Smooth muscle cell (in vitro differentiated cells): ENCODE data around the gene MCF2L. TPM values are rescaled to one million over a fixed set of nuclear protein-coding genes. Genes with fewer than 3 reads are reported as not detected.

Source experiments
- DNase-seq: peaks from one replicate; lab custom pipeline; 2025; ENCODE audit not compliant: unreplicated experiment; lab: John Stamatoyannopoulos, UW
- H2AFZ ChIP-seq: fragments of 200-600 bp; sonication (generic); 2 replicates; pipeline ENCODE4 v1.6.0; 2016; ENCODE audit warnings: antibody characterized with exemption, low read depth, mild to moderate bottlenecking
- H3F3A ChIP-seq: fragments of 200-600 bp; sonication (generic); 2 replicates; pipeline ENCODE4 v1.6.0; 2017; ENCODE audit warnings: antibody characterized with exemption, low read depth
- H3K27ac ChIP-seq: fragments of 200-600 bp; sonication (generic); 2 replicates; pipeline ENCODE4 v1.5.1; 2016; ENCODE audit warnings: low read depth, mild to moderate bottlenecking
- H3K27me3 ChIP-seq: fragments of 200-600 bp; sonication (generic); 2 replicates; pipeline ENCODE4 v1.6.1; 2016; ENCODE audit warnings: low read depth, mild to moderate bottlenecking
- H3K36me3 ChIP-seq: fragments of 200-600 bp; sonication (generic); 2 replicates; pipeline ENCODE4 v1.5.1; 2016; ENCODE audit warnings: low read depth
- H3K4me1 ChIP-seq: fragments of 200-600 bp; sonication (generic); 2 replicates; pipeline ENCODE4 v1.5.1; 2016; ENCODE audit warnings: low read depth
- H3K4me2 ChIP-seq: fragments of 200-600 bp; sonication (generic); 2 replicates; pipeline ENCODE4 v1.6.0; 2016; ENCODE audit warnings: mild to moderate bottlenecking
- H3K4me3 ChIP-seq: fragments of 200-600 bp; sonication (generic); 2 replicates; pipeline ENCODE4 v1.5.1; 2016; ENCODE audit warnings: mild to moderate bottlenecking
- H3K79me2 ChIP-seq: fragments of 200-600 bp; sonication (generic); 2 replicates; pipeline ENCODE4 v1.6.0; 2016; ENCODE audit warnings: low read depth, mild to moderate bottlenecking
- H3K9ac ChIP-seq: fragments of 200-600 bp; sonication (generic); 2 replicates; pipeline ENCODE4 v1.6.0; 2016; ENCODE audit warnings: low read depth
- H3K9me3 ChIP-seq: fragments of 200-600 bp; sonication (generic); replicated peaks from 2 replicates; pipeline ENCODE4 v1.5.1; 2016; ENCODE audit warnings: low read depth
- H4K20me1 ChIP-seq: fragments of 200-600 bp; sonication (generic); 2 replicates; pipeline ENCODE4 v1.6.0; 2016; ENCODE audit warnings: low read depth
- WGBS: methylation state at CpG from one replicate; pipeline ENCODE4 v1.1.7; 2016; ENCODE audit warnings: low lambda C conversion rate; 5-methylcytosine and 5-hydroxymethylcytosine counted together
- polyA plus RNA-seq: library from polyadenylated mRNA; unstranded; fragments of >200 nt; fragmentation: Nextera tagmentation; extraction: Ambion mirVana; gene quantifications from 2 replicates; pipeline ENCODE4 v1.2.1, GENCODE V29; 2016
- total RNA-seq: library from RNA; depleted of rRNA; stranded (reverse); fragments of >200 nt; gene quantifications from 2 replicates; pipeline ENCODE4 v1.2.3, GENCODE V29; 2014
- TF ChIP-seq, protein P1 (sequence below): fragments of 200-600 bp; sonication (generic); IDR thresholded peaks from 2 replicates; pipeline ENCODE4 v1.5.1; 2017; ENCODE audit warnings: borderline replicate concordance, mild to moderate bottlenecking, antibody characterized with exemption; ENCODE audit not compliant: insufficient read depth, poor library complexity, severe bottlenecking

MCF2L gene
- total and polyA plus RNA-seq, 2 experiments from 2014 or later = 0.54 to 7.6 TPM

DNA sequence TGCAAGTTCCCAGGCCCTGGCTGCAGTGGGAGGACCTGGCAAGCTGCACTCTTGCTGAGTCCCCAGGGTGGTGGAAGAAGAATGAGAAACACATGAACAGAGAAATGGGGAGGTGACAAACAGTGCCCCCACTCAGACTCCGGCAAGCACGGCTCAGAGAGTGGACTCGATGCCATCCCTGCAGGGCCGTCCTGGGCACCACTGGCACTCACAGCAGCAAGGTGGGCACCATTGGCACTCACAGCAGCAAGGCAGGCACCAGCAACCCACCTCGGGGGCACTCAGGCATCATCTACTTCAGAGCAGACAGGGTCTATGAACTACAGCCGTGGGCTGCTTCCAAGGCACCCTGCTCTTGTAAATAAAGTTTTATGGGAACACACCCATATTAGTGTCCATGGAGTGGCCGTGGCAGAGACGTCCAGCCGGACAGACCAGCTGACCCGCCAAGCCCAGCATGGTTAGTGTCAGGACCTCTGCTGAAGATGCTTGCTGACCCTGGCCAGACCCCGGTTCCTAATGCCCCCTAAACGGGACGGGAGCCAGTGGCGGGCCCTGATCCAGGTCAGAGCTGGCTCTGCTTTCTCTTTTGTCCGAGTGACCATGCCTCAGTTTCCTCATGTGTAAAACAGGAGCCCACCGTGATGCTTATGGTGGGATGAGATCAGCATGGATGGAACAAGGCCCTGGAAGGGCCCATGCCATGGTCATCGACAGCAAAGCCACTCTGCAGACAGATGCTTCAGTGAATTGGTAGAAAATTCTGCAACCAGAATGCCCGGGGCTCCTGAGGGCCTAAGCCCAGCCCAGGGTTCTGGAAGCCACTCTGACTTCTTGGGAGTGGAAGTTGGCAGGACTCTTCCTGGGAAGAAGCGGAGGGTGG, 151.5 kb downstream of the MCF2L start:
- H3K27me3 ChIP-seq = no peaks in the 10 kb centered on the region
- H3K4me3 ChIP-seq = no peak overlapping the region
- H3K9me3 ChIP-seq = no peaks in the 10 kb centered on the region
- WGBS = 90% methylated on average over 19 of the region's 19 CpGs
- no peak overlapping the region for H3K27ac ChIP-seq
- H3K79me2 ChIP-seq = no peaks in the 10 kb centered on the region
- no peak overlapping the region for H3K4me2 ChIP-seq
- H3F3A ChIP-seq = no peaks in the 10 kb centered on the region
- H3K4me1 ChIP-seq = peaks cover 10% of the 10 kb centered on the region
- H3K36me3 ChIP-seq = no peaks in the 10 kb centered on the region
- DNase-seq = no peak
- H2AFZ ChIP-seq = no peak overlapping the region
- H3K9ac ChIP-seq = no peak overlapping the region
- TF ChIP-seq, protein P1, sequence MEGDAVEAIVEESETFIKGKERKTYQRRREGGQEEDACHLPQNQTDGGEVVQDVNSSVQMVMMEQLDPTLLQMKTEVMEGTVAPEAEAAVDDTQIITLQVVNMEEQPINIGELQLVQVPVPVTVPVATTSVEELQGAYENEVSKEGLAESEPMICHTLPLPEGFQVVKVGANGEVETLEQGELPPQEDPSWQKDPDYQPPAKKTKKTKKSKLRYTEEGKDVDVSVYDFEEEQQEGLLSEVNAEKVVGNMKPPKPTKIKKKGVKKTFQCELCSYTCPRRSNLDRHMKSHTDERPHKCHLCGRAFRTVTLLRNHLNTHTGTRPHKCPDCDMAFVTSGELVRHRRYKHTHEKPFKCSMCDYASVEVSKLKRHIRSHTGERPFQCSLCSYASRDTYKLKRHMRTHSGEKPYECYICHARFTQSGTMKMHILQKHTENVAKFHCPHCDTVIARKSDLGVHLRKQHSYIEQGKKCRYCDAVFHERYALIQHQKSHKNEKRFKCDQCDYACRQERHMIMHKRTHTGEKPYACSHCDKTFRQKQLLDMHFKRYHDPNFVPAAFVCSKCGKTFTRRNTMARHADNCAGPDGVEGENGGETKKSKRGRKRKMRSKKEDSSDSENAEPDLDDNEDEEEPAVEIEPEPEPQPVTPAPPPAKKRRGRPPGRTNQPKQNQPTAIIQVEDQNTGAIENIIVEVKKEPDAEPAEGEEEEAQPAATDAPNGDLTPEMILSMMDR = no peak
- H4K20me1 ChIP-seq = no peaks in the 10 kb centered on the region

DNA sequence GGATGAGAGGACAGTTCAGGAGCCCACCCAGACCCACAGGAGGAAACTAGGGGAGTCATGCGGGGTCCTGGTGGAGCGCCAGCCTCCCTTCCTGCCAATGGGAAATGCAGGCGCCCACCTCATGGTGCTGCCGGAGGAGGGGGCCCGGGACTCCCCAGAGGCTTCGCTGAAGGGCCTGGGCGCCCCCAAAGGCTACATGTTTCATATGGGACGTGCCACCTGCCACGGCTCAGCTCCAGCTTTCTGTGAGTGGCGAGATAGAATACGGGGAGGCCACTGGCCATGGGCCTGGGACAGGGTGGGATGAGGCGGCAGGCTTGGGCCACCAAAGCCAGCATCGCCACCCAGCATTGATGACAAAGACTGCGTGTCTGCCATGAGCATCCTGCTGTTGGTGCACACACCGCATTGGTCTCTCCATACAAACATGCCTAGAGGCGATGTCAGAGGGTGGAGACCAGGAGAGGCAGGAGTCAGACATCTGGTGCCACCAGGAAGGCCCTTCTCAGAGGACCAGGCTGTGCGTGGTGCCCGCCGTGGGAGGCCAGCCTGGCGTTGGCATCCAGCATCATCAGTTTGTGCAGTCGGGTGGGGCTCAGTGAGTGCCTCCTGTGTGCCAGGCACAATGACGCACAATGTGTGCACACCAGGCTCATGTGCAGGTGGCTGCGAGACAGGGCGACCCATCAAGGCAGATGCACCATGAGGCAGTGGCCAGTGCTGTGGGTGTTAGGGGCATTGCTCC, 152.3 kb downstream of the MCF2L start:
- no peak for DNase-seq

DNA sequence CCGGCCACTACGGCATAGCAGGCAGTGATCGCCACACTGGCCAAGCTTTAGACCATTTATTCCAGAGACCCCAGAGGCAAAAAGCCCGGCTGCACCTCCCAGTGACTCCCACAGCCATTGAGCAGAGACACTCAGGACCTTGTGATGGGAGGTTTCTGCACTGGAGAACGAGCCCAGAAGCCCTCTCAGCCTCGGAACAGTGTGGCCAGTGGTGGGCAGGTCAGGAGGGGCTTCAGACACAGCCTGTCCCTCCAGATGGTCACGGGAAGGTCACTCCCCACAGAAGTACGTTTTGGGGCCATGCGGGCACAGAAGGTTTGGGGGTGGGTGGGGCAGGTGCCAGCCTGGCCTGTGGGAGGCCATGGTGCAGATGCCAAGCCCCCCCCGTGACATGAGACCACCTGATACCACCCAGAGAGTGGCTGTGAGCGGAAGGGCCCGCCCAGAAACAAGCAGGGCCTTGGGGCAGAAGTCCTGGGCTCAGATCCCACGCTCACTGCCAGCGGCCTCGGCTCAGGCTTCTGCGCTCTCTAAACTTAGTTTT, 153.0 kb downstream of the MCF2L start:
- Histone ChIP-seq H3K36me3 (no peaks in the 10 kb centered on the region), H3K4me1 (peaks cover 10% of the 10 kb centered on the region), H3K9ac (no peak overlapping the region), H3F3A (no peaks in the 10 kb centered on the region), H4K20me1 (no peaks in the 10 kb centered on the region), H3K27ac (no peak overlapping the region), H3K4me2 (peak overlapping the region; percentile 68), H2AFZ (no peak overlapping the region), H3K79me2 (no peaks in the 10 kb centered on the region), H3K4me3 (peak overlapping the region; percentile 39), H3K27me3 (no peaks in the 10 kb centered on the region), H3K9me3 (no peaks in the 10 kb centered on the region)
- TF ChIP-seq, protein P1 = no peak
- 90% methylated on average over 16 of the region's 16 CpGs for WGBS
- DNase-seq = no peak

More for the DNA sequence above, 152.3 kb downstream of the MCF2L start:
- no peak overlapping the region for H3K4me3 ChIP-seq
- no peaks in the 10 kb centered on the region for H3K27me3 ChIP-seq
- 99% methylated on average over 24 of the region's 24 CpGs for WGBS
- no peaks in the 10 kb centered on the region for H3K36me3 ChIP-seq
- H3K9me3 ChIP-seq = no peaks in the 10 kb centered on the region
- H3K4me2 ChIP-seq = no peak overlapping the region
- no peaks in the 10 kb centered on the region for H3K79me2 ChIP-seq
- H3F3A ChIP-seq = no peaks in the 10 kb centered on the region
- H2AFZ ChIP-seq = no peak overlapping the region
- TF ChIP-seq, protein P1 = no peak
- H3K9ac ChIP-seq = no peak overlapping the region
- no peaks in the 10 kb centered on the region for H4K20me1 ChIP-seq
- H3K4me1 ChIP-seq = peaks cover 10% of the 10 kb centered on the region
- H3K27ac ChIP-seq = no peak overlapping the region
